ELF-1 (cell line): ENCODE results near the gene RXRA.
A peak's percentile ranks its signal among the peaks of the same experiment; 100 is the strongest.

Experiments used
- DNase-seq: peaks from one replicate; pipeline ENCODE4 v3.0.0-alpha.2; 2016; ENCODE audit warnings: low read depth, low spot score

Gene RXRA

GRCh38 chr9:134399435-134400056 lies 73.3 kb downstream of the RXRA start:
- peak; percentile 63 for DNase-seq

GRCh38 chr9:134400283-134400682 lies 74.0 kb downstream of the RXRA start:
- DNase-seq = no peak

GRCh38 chr9:134401391-134401790 lies 75.1 kb downstream of the RXRA start:
- no peak for DNase-seq

GRCh38 chr9:134402182-134402581 lies 75.9 kb downstream of the RXRA start:
- no peak for DNase-seq

GRCh38 chr9:134403292-134403681 lies 77.0 kb downstream of the RXRA start:
- no peak for DNase-seq

- DNase-seq = no peak
These were observed 77.5 kb downstream of the RXRA start for GRCh38 chr9:134403682-134404301.

- DNase-seq = no peak
These were observed 78.4 kb downstream of the RXRA start for GRCh38 chr9:134404376-134405358.

- no peak for DNase-seq
These were observed 79.3 kb downstream of the RXRA start for GRCh38 chr9:134405527-134405926.

- no peak for DNase-seq
These were observed 80.3 kb downstream of the RXRA start for GRCh38 chr9:134406366-134407120.

GRCh38 chr9:134407121-134407779 lies 81.0 kb downstream of the RXRA start:
- peak; percentile 89 for DNase-seq

- no peak for DNase-seq
These were observed 82.1 kb downstream of the RXRA start for GRCh38 chr9:134408389-134408788.

GRCh38 chr9:134408939-134409737 lies 82.9 kb downstream of the RXRA start:
- peak; percentile 54 for DNase-seq

GRCh38 chr9:134410071-134410834 lies 84.0 kb downstream of the RXRA start:
- no peak for DNase-seq

GRCh38 chr9:134410835-134411217 lies 84.6 kb downstream of the RXRA start:
- DNase-seq = peak; percentile 58

- peak; percentile 49 for DNase-seq
These were observed 85.4 kb downstream of the RXRA start for GRCh38 chr9:134411440-134412297.

- DNase-seq = peak; percentile 75
These were observed 86.0 kb downstream of the RXRA start for GRCh38 chr9:134412298-134412711.

GRCh38 chr9:134413112-134413715 lies 87.0 kb downstream of the RXRA start:
- DNase-seq = no peak
